Panc1 (cell line): ENCODE measurements around the gene SLC27A1.

Experiments
- CTCF ChIP-seq: fragments of 450-650 bp; IDR thresholded peaks from 2 replicates; pipeline ENCODE4 v1.5.1; 2017; ENCODE audit warnings: mild to moderate bottlenecking
- REST ChIP-seq, 2 experiments: IDR thresholded peaks; 2 replicates each; pipeline ENCODE4 v1.6.1; 2011 to 2012; ENCODE audit warnings: low read depth in 2 of 2, control low read depth in 1 of 2, low read length in 1 of 2, mild to moderate bottlenecking in 1 of 2, moderate library complexity in 1 of 2; ENCODE audit not compliant: insufficient read depth in 1 of 2

- TF ChIP-seq CTCF (no peak), REST (IDR thresholded peaks at IDR 0.05; ENCODE audit: insufficient read depth in 1 of 2, low read depth in 2 of 2, low read length in 1 of 2) (no peak)
Measured at GRCh38 chr19:17469092-17469480, 1.2 kb upstream of the SLC27A1 start.
